HG02973 (cell line): ENCODE measurements around the gene FBXL22.
"Not testable (repeated sequence)": the region's sequence is repeated elsewhere in the genome, so short reads cannot be mapped to it uniquely, and the experiment has no call there.

ENCODE experiments used
- ATAC-seq: cut with Tn5 transposase; IDR thresholded peaks from one replicate; pipeline ENCODE4 v1.9.1; 2021; ENCODE audit warnings: moderate library complexity; ENCODE audit not compliant: unreplicated experiment

FBXL22 gene

GRCh38 chr15:63611177-63611576 lies 14.0 kb downstream of the FBXL22 start:
- no peak for ATAC-seq

- no peak for ATAC-seq
These were observed 15.1 kb downstream of the FBXL22 start for GRCh38 chr15:63612300-63612699.

GRCh38 chr15:63615935-63616334 lies 18.7 kb downstream of the FBXL22 start:
- no peak for ATAC-seq

- ATAC-seq, result not testable (repeated sequence)
These were observed 20.0 kb downstream of the FBXL22 start for GRCh38 chr15:63617147-63617546.

- ATAC-seq, result not testable (repeated sequence)
These were observed 20.4 kb downstream of the FBXL22 start for GRCh38 chr15:63617627-63618026.

- not testable (repeated sequence) for ATAC-seq
These were observed 23.6 kb downstream of the FBXL22 start for GRCh38 chr15:63620760-63621159.

- no peak for ATAC-seq
These were observed 26.2 kb downstream of the FBXL22 start for GRCh38 chr15:63623232-63623969.

- ATAC-seq, result peak; percentile 54
These were observed 29.8 kb downstream of the FBXL22 start for GRCh38 chr15:63626955-63627354.

- no peak for ATAC-seq
These were observed 31.1 kb downstream of the FBXL22 start for GRCh38 chr15:63628123-63628822.

GRCh38 chr15:63630036-63630751 lies 33.0 kb downstream of the FBXL22 start:
- ATAC-seq, result no peak

GRCh38 chr15:63633312-63633711 lies 36.1 kb downstream of the FBXL22 start:
- ATAC-seq, result no peak

- no peak for ATAC-seq
These were observed 37.0 kb downstream of the FBXL22 start for GRCh38 chr15:63634154-63634553.

GRCh38 chr15:63636518-63637061 lies 39.4 kb downstream of the FBXL22 start:
- no peak for ATAC-seq

- no peak for ATAC-seq
These were observed 41.7 kb downstream of the FBXL22 start for GRCh38 chr15:63638839-63639238.

- ATAC-seq, result no peak
These were observed 43.0 kb downstream of the FBXL22 start for GRCh38 chr15:63640146-63640545.
